Suppressor macrophage treated with lipopolysaccharide for 1 hour (primary cell): ENCODE measurements around the gene AGMO.

Experiments used
- DNase-seq, 3 donors: peaks; one replicate each; pipeline ENCODE4 v3.0.0-alpha.2; 2020 to 2022

The AGMO gene

GRCh38 chr7:15452670-15453069, 109.1 kb downstream of the AGMO start:
- DNase-seq = no peak

GRCh38 chr7:15446722-15447121, 115.1 kb downstream of the AGMO start:
- no peak for DNase-seq

GRCh38 chr7:15446280-15446679, 115.5 kb downstream of the AGMO start:
- DNase-seq = no peak

GRCh38 chr7:15441915-15442314, 119.9 kb downstream of the AGMO start:
- DNase-seq = no peak

- DNase-seq = no peak
These were observed 121.3 kb downstream of the AGMO start for GRCh38 chr7:15440482-15440881.

GRCh38 chr7:15439853-15440252, 122.0 kb downstream of the AGMO start:
- DNase-seq = no peak

- DNase-seq = no peak
These were observed 128.7 kb downstream of the AGMO start for GRCh38 chr7:15433151-15433550.

GRCh38 chr7:15430911-15431310, 130.9 kb downstream of the AGMO start:
- no peak for DNase-seq

- DNase-seq = no peak
These were observed 131.6 kb downstream of the AGMO start for GRCh38 chr7:15430191-15430590.

- DNase-seq = no peak
These were observed 137.3 kb downstream of the AGMO start for GRCh38 chr7:15424468-15424867.

- no peak for DNase-seq
These were observed 142.2 kb downstream of the AGMO start for GRCh38 chr7:15419596-15419995.

- DNase-seq = no peak
These were observed 143.6 kb downstream of the AGMO start for GRCh38 chr7:15418264-15418663.

GRCh38 chr7:15417341-15417988, 144.3 kb downstream of the AGMO start:
- no peak for DNase-seq

- no peak for DNase-seq
These were observed 150.8 kb downstream of the AGMO start for GRCh38 chr7:15411019-15411418.

- no peak for DNase-seq
These were observed 153.9 kb downstream of the AGMO start for GRCh38 chr7:15407910-15408309.

GRCh38 chr7:15403751-15404150, 158.1 kb downstream of the AGMO start:
- no peak for DNase-seq

- DNase-seq = no peak
These were observed 158.5 kb downstream of the AGMO start for GRCh38 chr7:15403315-15403714.

- no peak for DNase-seq
These were observed 159.2 kb downstream of the AGMO start for GRCh38 chr7:15402436-15403136.

- DNase-seq = no peak
These were observed 161.4 kb downstream of the AGMO start for GRCh38 chr7:15400440-15400839.

GRCh38 chr7:15399441-15399840, 162.4 kb downstream of the AGMO start:
- DNase-seq = no peak

GRCh38 chr7:15397922-15398760, 163.7 kb downstream of the AGMO start:
- no peak for DNase-seq

GRCh38 chr7:15397159-15397550, 164.7 kb downstream of the AGMO start:
- no peak for DNase-seq

GRCh38 chr7:15396210-15397158, 165.3 kb downstream of the AGMO start:
- DNase-seq = no peak
